ENCODE measurements around the gene PHLDB3.

PHLDB3 gene

DNA sequence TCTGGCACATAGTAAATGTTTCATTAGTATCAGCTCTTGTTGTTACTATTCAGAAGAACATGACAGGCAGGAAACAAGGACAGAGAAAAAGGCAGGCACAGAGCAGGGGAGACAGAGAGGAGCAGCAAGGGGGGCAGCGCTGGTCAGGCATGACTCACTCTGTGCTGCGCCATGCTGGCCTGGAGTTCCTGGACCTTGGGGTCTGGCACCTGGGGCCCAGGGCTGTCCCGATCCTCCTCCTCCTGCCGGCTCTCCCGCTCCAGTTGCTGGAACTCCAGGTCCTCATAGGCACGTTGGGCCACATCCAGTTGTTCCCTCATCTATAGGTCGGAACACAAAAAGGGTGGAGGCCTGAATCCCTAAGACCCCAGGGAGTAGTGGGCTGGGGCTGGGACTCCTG lies 7.6 kb downstream of the PHLDB3 start:
- FAIRE-seq, result no peak

DNA sequence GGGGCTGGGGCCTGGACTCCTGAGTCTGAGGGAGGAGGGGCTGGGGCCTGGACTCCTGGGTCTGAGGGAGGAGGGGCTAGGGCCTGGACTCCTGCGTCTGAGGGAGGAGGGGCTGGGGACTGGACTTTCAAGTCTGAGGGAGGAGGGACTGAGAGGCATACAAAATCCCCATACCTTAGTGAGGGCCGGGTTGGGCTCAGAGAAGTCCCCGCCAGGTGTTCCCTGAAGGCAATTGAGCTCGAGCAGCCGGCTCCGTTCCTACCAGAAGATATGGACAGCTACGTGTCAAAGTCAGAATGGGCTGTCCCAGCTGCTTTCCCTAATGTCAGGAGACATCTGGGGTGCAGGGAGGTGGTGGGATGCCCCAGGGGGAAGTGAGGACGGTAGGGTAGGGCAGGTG lies 9.5 kb downstream of the PHLDB3 start:
- no peak for FAIRE-seq

DNA sequence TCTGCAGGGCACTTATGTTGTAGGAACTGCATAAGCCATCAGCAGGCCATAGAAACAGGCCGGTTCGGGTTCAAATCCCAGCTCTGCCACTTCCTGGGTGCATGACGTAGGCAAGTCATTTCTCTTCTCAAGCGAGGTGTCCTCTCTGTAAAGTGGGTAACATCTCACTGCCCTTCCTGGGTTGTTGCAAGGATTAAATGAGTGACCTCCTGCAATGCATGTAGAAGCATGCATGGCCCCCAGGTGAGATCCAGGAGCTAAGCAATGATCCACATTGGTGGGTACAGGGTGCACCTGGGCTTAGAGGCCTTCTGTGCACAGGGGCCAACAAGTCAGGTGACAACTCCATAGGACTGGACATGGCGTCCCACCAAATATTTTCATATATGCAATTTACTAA lies 13.8 kb downstream of the PHLDB3 start:
- FAIRE-seq, result no peak

DNA sequence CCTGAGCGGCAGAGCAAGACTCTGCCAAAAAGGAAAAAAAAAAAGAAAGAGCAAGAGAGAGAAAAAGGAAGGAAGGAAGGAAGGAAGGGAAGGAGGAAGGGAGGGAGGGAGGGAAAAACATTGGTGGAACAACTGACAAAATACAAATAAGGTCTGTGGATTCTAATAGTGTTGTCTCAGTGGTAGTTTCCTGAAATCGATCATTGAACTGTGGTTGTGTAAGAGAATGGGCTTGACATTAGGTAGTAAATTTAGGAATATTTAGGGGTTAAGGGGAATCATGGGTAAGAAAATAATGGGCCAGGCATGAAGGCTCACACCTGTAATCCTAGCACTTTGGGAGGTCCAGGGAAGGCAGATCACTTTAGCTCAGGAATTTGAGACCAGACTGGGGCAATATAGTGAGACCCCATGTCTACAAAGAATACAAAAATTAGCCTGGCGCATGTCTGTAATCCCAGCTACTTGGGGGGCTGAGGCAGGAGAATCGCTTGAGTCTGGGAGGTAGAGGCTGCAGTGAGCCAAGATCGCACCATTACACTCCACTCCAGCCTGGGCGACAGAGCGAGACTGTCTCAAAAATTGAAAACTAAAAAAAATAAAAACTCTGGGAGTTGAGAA lies 14.5 kb downstream of the PHLDB3 start:
- FAIRE-seq, result no peak

DNA sequence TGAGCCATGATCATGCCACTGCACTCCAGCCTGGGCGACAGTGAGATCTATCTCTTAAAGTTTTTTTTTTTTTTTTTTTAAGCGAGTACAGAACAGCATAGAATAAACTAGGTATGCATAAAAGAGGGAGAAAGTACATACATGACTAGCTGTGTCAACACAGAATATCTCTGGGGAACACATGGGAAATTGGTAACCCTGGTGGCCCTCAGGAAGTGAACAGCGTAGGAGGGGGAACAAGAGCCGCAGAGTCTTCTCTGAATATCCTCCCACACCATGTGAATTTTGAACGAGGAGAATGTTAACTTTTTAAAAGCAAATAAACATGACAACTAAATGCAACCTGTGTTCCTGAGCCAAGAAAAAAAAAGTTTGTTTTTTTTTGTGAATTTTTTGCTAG lies 15.2 kb downstream of the PHLDB3 start:
- no peak for FAIRE-seq

DNA sequence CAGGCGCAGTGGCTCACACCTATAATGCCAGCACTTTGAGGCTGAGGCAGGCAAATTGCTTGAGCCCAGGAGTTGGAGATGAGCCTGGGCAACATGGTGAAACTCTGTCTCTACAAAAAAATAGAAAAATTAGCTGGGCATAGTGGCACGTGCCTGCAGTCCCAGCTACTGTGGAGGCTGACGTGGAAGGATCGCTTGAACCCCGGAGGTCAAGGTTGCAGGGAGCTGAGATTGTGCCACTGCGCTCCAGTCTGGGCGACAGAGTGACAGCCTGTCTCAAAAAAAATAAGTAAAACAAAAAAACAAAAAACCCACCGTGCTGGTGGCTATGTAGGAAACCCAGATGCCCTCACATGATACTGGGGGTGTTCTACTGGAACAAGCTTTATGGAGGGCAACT lies 16.4 kb downstream of the PHLDB3 start:
- FAIRE-seq, result no peak

DNA sequence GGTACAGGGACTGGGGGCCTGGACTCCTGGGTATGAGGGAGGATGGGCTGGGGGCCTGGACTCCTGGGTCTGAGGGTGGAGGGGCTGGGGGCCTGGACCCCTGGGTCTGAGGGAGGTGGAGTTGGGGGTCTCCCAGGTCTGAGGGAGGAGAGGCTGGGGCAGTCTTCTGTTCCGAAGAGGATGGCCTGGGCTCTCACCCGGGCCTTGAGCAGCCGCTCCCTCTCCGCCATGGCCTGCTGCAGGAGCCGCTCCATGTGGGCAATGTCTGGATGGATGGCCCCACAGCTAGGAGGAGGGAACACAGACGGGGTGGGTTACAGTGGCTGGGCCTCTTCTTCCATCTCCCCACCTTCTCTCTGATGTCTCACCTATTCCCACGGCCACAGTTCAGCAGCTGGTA lies 18.1 kb downstream of the PHLDB3 start:
- no peak for FAIRE-seq

DNA sequence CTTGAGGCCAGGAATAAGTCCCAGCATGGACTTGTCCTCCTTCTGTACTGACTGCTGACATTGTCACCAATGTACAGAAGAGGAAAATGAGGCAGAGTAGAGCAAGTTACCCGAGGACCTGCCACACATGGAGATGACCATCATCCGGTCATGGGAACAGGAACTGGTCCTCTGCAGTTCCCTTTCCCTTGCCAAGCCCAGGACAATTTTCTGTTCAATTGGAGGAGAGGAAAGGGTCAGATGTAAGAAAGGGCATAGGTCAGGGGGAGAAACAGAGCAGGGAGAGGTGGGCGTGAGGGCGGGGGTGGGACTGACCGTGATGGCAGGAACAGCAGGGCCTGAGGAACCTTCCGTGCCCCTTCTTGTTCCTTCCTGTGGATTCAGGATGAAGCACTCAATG lies 18.6 kb downstream of the PHLDB3 start:
- FAIRE-seq, result no peak

DNA sequence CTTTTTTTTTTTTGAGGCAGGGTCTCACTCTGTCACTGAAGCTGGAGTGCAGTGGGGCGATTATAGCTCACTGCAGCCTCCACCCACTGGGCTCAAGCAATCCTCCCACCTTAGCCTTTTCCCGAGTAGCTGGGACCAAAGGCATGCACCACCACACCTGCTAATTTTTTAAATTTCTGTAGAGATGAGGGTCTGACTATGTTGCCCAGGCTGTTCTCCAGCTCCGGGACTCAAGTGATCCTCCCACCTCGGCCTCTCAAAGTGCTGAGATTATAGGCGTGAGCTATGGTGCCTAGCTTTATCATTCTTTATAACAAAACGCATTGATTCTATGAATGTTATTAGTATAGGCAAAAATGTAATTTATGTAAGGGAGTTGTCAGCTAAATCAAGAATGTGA lies 21.3 kb downstream of the PHLDB3 start:
- FAIRE-seq, result no peak

DNA sequence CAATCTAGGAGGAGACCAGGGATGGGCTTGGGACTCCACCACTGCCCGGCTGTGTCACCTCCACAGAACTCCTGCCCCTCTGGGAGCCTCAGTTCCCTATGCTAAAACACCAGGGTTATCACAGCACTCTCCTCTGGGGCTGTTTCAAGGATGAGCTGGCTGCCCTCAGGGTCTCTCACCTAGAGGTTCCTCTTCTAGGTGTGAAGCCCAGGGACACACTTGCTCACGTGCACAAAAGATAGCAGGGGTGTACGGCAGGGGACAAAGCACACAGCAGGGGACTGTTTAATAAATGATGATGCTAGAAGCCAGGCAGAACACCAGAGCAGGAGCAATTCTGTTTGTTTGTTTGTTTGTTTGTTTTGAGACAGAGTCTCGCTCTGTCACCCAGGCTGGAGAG lies 22.4 kb downstream of the PHLDB3 start:
- no peak for FAIRE-seq

DNA sequence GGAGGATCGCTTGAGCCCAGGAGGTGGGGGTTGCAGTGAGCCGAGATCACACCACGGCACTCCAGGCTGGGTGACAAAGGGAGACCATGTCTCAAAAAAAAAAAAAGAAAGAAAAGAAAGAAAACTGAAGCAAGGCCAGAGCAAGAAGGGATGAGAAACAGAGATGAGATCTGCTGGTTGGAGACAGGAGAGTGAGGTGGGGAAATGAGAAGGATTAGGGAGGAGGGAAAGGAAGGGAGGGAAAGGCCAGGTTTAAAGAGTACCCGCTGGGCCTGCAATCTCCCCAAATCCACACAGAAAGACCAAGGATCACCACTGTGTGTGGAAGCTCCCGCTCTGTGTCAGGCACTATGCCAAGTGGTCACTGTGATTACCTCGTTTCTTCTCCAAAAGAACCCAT lies 22.8 kb downstream of the PHLDB3 start:
- no peak for FAIRE-seq

DNA sequence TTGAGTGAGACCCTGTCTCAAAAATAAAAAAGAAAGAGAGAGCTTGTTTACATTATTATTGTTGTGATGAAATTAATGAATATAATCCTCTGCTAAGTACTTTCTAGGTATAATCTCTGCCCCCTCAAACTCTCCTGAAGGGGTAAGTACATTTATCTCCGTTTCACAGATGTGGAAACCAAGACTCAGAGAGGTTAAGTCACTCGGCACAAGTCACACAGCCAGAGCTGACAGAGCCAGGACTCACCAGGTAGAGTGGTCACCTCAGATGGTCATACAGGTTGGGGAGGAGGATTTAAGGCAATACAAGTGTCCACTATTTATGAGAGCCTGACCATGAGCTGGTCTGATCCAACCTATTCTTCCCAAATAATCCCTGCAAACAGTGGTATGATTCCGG lies 24.0 kb downstream of the PHLDB3 start:
- FAIRE-seq, result no peak

DNA sequence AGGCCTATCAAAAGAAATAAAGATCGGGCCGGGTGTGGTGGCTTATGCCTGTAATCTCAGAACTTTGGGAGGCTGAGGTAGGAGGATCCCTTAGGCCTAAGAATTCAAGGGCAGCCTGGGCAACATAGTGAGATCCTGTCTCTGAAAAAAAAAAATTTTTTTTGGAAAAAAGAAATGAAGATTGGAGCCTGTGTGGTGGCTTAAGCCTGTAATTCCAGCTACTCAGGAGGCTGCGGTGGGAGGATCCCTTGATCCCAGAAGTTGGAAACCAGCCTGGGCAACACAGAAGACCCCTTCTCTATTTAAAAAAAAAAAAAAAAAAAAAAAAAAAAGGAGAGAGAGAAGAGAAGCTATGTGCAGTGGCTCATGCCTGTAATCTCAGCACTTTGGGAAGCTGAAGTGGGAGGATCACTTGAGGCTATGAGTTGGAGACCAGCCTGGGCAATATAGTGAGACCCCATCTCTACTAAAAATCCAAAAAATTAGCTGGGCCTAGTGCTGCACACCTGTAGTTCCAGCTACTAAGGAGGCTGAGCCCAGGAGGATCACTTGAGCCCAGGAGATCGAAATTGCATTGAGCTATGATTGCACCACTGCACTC lies 24.5 kb downstream of the PHLDB3 start:
- FAIRE-seq, result no peak

DNA sequence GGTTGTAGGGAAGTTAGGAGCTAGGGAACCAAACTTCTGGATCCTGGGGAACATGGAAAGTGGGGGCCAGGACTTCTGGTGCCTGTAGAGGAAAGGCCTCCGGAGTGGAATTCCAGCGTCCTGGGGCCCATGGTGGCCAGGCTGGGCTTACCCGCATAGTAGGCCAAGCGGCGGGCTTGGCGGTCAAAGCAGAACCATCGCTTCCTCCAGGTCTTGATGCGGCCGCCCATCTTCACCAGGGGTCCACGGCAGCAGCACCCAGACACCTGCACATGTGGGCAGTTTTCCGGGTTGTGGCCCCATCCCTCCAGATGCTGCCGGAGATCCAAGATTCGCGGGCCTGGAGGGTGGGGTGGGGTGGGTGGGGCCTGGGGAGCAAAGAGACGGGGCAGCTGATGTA lies 25.3 kb downstream of the PHLDB3 start:
- FAIRE-seq, result no peak

DNA sequence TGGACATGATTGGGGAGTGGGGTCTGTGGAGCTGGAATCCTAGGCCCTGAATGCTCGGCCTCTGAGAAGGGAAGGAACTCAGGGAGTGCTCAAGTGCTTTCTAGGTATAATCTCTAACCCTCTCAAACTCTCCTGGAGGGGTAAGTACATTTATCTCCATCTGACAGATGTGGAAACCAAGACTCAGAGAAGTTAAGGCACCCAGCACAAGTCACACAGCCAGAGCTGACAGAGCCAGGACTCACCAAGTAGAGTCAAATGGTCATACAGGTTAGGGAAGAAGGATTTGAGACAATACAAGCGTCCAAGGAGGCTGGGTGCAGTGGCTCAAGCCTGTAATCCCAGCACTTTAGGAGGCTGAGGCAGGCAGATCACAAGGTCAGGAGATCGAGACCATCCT lies 26.2 kb downstream of the PHLDB3 start:
- no peak for FAIRE-seq

DNA sequence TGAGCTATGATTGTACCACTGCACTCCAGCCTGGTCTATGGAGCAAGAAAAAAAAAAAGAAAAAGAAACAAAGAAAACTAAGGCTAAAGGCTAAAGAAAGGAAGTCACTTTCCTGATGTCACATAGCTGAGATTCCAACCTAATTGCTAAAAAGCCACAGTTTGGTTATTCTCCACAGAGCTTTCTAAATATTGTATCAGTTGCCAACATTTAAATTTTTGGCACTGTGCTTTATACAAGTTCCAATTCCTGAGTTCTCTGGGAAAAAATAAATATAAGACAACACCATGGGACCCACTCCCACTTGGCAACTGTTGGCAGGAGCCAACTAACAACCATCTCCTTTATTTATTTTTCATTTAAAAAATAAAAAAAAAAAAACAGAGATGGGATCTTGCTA lies 27.9 kb downstream of the PHLDB3 start:
- FAIRE-seq, result no peak

DNA sequence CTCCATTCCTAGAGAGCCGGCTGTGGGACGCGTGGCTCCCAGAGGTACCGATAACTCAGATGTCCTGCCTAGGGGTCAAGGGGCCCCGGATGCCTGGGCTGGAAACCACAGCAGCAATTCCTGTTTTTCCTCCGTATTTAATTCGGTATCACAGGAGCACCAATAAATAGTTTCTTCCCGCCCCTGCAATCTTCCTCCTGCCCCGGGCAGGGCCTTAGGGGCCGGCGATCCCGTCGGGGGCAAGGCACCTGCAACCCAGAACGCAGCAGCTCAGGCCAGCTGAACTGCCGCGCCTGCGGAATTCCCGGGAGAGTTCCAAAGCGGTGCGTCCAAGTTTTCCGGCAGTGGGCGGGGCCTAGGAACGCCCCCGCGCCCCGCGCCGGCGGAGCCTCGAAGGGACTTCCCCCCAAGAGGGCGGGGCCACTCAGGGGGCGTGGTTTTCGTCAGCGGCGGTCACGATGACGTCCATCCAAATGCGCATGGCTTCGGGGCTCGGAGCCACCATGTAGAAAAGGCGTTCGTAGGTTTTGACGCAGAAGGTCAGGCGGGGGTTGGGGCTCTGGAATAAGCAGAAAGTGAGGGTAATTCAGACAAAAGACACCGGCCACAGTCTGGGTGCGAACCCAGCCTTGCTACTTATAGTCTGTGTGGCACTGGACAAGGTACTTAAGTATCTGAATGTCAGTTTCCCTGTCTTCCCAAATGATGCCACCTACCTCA lies 29.4 kb downstream of the PHLDB3 start:
- no peak for FAIRE-seq

DNA sequence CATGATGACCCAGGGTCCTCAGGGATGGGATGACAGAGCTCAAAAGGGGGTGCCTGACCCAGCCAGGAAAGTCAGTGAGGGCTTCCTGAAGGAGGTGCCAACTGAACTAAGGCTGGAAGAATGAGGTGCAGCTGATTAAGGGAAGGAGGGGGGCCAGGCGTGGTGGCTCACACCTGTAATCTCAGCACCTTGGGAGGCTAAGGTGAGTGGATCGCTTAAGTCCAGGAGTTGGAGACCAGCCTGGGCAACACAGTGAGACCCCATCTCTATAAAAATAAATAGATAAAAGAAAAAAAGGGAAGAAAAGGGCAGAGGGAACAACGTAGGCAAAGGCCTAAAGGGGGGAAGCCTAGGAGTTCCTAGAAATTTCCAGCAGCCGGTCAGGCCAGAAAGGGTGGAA lies 30.1 kb downstream of the PHLDB3 start:
- FAIRE-seq, result no peak

DNA sequence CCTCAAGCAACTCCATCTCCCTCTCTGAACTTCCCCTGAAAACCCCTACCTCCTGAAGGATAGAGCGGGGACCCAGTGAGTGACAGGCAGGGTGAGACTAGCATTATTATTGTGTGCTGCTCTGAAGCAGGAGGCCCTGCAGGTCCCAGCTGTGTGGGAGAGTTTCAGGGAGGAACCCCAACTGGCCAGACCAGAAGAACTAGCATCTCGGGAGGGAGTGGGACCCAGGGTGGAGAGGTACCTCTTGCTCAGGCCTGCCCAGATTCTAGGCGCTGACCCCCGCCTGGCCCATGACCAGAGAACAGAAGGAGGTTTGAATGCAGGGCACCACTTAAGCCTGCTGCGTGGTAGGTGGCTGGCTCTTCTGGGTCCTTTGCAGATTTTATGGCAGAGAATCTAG lies 33.5 kb downstream of the PHLDB3 start:
- FAIRE-seq, result no peak

DNA sequence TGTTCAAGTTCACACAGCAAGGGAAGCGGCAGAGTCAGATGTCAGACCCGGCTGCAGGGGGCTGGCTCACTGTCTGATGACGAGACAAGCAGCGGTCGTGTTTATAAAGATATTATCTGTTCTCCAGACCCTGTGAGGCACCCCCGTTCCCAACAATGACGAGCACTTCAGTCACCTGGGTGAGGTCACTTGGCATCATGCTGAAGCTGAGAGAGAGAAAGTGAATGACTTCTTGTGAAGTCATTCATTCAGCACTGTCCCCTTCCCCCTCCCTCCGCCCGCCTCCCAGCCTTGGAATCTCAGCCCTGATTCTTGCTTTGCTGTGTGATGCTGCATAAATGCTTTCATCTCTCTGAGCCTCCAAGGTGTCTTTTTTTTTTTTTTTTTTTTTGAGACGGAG lies 34.3 kb downstream of the PHLDB3 start:
- FAIRE-seq, result no peak

DNA sequence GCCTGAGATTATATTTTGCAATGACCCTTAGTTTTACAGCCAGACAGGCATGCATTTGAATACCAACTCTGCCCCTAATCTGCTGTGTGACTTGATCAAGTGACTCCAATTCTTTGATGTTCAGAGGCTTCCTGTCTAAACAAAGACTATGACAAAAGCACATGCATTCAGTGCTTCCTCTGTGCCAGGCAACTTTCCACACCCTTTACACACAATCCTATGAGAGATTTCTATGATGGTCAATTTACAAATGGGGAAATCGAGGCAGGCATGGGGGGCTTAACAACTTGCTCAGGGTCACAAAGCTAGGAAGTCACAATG lies 35.4 kb downstream of the PHLDB3 start:
- no peak for FAIRE-seq

DNA sequence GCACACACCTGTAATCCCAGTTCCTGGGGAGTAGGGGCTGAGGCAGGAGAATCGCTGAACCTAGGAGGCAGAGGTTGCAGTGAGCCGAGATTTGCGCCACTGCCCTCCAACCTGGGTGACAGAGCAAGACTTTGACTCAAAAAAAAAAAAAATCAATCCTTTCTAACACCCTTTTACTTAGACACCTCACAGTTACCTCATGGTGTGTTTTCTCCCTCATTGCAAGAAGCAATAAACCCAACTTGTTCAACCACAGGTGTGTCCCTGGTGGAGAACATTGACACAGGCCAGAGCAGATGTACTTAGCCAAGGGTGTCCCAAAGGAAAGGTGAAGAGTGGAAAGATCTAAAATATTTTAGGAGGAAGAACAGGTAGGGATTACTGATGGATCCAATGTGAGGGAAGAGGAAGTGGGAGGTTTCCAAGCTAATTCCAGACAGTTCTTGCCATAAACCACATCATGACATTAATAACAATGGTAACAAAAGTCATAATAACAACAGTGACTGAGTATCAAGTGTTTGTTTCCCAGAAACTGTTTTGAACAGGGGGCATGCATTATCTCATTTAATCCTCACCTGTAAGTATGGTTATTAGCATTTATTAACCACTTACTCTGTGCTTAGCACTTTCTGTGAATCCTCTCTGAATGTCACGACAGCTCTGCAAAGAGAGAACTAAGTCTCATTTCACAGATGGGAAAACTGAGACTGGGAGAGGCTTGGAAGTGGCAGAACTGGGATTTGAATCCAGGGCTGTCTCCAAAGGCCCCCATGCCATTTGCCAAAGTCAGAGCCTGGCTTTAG lies 36.0 kb downstream of the PHLDB3 start:
- FAIRE-seq, result no peak

DNA sequence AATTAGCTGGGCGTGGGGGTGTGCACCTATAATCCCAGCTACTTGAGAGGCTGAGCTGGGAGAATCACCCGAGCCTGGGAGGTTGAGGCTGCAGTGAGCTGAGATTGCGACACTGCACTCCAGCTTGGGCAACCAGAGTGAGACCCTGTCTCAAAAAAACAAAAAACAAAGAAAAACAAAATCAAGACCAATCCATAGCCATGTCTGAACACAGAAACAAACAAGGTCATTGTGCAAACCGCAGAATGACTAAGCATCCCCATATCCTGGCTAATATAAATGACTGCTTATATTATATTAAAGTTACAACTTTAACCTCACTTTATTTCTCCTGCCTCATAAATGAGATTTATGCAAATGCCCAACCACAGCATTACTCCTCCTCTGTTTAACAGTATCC lies 36.8 kb downstream of the PHLDB3 start:
- FAIRE-seq, result no peak

DNA sequence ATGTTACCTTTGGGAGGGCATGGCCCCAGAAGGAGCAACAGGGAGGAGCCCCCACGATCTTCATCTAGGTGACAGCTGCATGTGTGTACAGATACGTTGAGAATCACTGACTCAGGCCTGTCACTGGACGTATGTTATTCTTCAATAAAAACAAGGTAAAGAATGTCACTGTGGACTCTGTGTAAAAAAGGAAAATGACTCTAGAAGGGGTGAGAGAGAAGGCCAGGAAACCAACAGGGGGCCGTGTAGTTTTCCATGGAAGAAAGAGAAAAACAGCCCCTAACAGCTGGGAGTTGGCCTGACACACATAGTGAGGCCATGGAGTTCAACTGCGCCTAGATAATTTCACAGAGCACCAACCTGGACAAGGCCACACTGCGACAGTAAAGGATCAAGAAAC lies 37.3 kb downstream of the PHLDB3 start:
- FAIRE-seq, result no peak

All from A204.1 (cell line).